GM13976 (cell line): ENCODE data around the gene WFDC5.

Source experiments
- DNase-seq: peaks from one replicate; pipeline ENCODE4 v3.0.0; 2012; ENCODE audit warnings: low spot score
- CTCF ChIP-seq: IDR thresholded peaks from 2 replicates; pipeline ENCODE4 v1.5.1; 2012; ENCODE audit warnings: borderline replicate concordance, mild to moderate bottlenecking; ENCODE audit not compliant: insufficient read depth; ENCODE audit errors: extremely low read depth, missing control alignments, control extremely low read depth
- in situ Hi-C: fragments of 300-500 bp; cut with MboI; formaldehyde crosslinking; loops from one replicate; pipeline ENCODE4 v1.12.0; 2022; ENCODE audit warnings: low sequenced_read_pairs, mixed read lengths, inconsistent platforms; ENCODE audit not compliant: unreplicated experiment

Gene WFDC5

GRCh38 chr20:45085867-45086266 lies 29.1 kb downstream of the WFDC5 start:
- in situ Hi-C loops = no loop called here
- no peak for DNase-seq
- no peak for TF ChIP-seq CTCF

GRCh38 chr20:45085289-45085688 lies 29.7 kb downstream of the WFDC5 start:
- DNase-seq = no peak
- TF ChIP-seq CTCF = no peak
- in situ Hi-C loops = no loop called here

- in situ Hi-C loops = no loop called here
- DNase-seq = no peak
- TF ChIP-seq CTCF = no peak
These were observed 31.8 kb downstream of the WFDC5 start for GRCh38 chr20:45083127-45083526.

GRCh38 chr20:45082468-45082867 lies 32.5 kb downstream of the WFDC5 start:
- in situ Hi-C loops = no loop called here
- no peak for DNase-seq
- no peak for TF ChIP-seq CTCF

- no peak for TF ChIP-seq CTCF
- DNase-seq = no peak
- in situ Hi-C loops = no loop called here
These were observed 33.9 kb downstream of the WFDC5 start for GRCh38 chr20:45080867-45081624.

- in situ Hi-C loops = no loop called here
- DNase-seq = no peak
- TF ChIP-seq CTCF = no peak
These were observed 37.4 kb downstream of the WFDC5 start for GRCh38 chr20:45077559-45077958.

GRCh38 chr20:45073221-45073620 lies 41.8 kb downstream of the WFDC5 start:
- in situ Hi-C loops = no loop called here
- no peak for TF ChIP-seq CTCF
- no peak for DNase-seq
